GM19463 (cell line): ENCODE data around the gene ADAMTS17.

Experiments used
- ATAC-seq: cut with Tn5 transposase; IDR thresholded peaks from one replicate; pipeline ENCODE4 v1.9.1; 2021; ENCODE audit warnings: mild to moderate bottlenecking, moderate library complexity; ENCODE audit not compliant: unreplicated experiment

ADAMTS17 gene

GRCh38 chr15:100227781-100228180 is 114.0 kb downstream of the ADAMTS17 start:
- ATAC-seq = no peak

- ATAC-seq = no peak
Observed at GRCh38 chr15:100226107-100226506, 115.7 kb downstream of the ADAMTS17 start.

- no peak for ATAC-seq
Observed at GRCh38 chr15:100224206-100225185, 117.3 kb downstream of the ADAMTS17 start.

GRCh38 chr15:100222349-100222715 is 119.4 kb downstream of the ADAMTS17 start:
- ATAC-seq = no peak

- no peak for ATAC-seq
Observed at GRCh38 chr15:100221471-100222348, 120.1 kb downstream of the ADAMTS17 start.

GRCh38 chr15:100220058-100220768 is 121.6 kb downstream of the ADAMTS17 start:
- no peak for ATAC-seq

GRCh38 chr15:100218434-100218833 is 123.3 kb downstream of the ADAMTS17 start:
- no peak for ATAC-seq

GRCh38 chr15:100216182-100216581 is 125.6 kb downstream of the ADAMTS17 start:
- ATAC-seq = no peak

GRCh38 chr15:100215843-100216169 is 126.0 kb downstream of the ADAMTS17 start:
- ATAC-seq = no peak

GRCh38 chr15:100215031-100215842 is 126.5 kb downstream of the ADAMTS17 start:
- no peak for ATAC-seq

- no peak for ATAC-seq
Observed at GRCh38 chr15:100211855-100212850, 129.6 kb downstream of the ADAMTS17 start.

GRCh38 chr15:100210338-100210737 is 131.4 kb downstream of the ADAMTS17 start:
- ATAC-seq = no peak

GRCh38 chr15:100208921-100209603 is 132.7 kb downstream of the ADAMTS17 start:
- ATAC-seq = no peak

- no peak for ATAC-seq
Observed at GRCh38 chr15:100207053-100207452, 134.7 kb downstream of the ADAMTS17 start.

- no peak for ATAC-seq
Observed at GRCh38 chr15:100206643-100207042, 135.1 kb downstream of the ADAMTS17 start.

GRCh38 chr15:100205549-100206295 is 136.1 kb downstream of the ADAMTS17 start:
- no peak for ATAC-seq

GRCh38 chr15:100204771-100205170 is 137.0 kb downstream of the ADAMTS17 start:
- ATAC-seq = no peak

GRCh38 chr15:100204211-100204610 is 137.6 kb downstream of the ADAMTS17 start:
- no peak for ATAC-seq
